ENCODE data around the gene TFAP2C.
"Not testable (repeated sequence)": the region's sequence is repeated elsewhere in the genome, so short reads cannot be mapped to it uniquely, and the experiment has no call there.

Gene TFAP2C

DNA sequence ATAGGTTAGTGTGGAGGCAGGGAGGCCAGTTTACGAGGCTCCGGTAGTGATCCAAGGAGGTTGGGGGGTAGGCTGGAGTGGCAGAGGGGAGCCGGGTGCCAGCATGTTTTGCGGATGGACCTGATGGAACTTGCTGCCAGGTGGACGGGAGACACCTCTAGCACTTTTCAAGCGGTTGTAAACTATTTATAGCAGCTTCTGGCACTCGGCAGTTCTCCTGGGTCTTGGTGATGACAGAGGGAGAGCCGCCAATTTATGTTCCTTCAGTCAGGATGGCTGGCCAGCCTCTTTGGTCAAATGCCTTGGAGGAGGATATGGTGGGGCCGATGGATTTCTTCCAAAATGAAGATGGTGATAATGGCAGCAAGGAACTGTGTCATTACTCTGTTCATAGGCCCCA lies 28.8 kb downstream of the TFAP2C start:
- DNase-seq: no peak

DNA sequence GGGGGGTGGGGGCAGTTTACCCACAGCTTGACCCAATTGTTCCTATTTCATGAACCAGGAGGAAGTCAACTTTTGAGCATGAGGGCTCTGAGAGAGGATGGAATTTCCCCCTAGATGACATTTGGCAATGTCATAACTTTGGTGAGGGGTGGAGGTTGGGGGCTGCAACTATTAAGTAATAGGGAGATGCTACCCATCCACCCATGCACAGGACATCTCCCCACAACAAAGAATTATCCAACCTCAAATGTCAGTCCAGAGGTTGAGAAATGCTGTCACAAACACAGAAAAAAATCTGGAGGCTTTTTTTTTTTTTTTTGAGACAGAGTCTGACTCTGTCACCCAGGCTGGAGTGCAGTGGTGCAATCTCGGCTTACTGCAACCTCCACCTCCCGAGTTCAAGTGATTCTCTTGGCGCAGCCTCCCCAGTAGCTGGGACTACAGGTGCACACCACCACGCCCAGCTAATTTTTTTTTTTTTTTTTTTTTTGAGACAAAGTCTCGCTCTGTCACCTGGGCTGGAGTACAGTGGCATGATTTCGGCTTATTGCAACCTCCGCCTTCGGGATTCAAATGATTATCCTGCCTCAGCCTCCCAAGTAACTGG lies 29.3 kb downstream of the TFAP2C start:
- DNase-seq: not testable (repeated sequence)

GRCh38 chr20:56663660-56664059 lies 34.6 kb downstream of the TFAP2C start:
- no peak for DNase-seq

GRCh38 chr20:56664796-56665195 lies 35.7 kb downstream of the TFAP2C start:
- no peak for DNase-seq

GRCh38 chr20:56665806-56666205 lies 36.7 kb downstream of the TFAP2C start:
- no peak for DNase-seq

GRCh38 chr20:56673450-56673849 lies 44.3 kb downstream of the TFAP2C start:
- DNase-seq: no peak

DNA sequence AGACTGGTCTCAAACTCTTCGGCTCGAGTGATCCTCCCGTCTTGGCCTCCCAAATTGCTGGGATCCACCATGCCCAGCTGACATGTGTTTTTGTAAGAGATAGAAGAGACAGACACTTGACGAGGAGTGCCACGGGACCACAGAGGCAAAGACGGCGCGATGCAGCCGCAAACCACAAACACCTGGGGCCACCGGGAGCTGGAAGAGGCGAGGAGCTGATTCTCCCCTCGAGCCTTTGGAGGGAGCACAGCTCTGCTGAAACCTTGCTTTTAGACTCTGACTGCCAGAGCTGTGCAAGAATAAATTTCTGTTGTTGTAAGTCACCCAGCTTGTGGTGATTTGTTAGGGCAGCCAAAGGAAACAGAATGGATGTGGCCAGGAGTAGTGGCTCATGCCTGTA lies 46.9 kb downstream of the TFAP2C start:
- DNase-seq: no peak

DNA sequence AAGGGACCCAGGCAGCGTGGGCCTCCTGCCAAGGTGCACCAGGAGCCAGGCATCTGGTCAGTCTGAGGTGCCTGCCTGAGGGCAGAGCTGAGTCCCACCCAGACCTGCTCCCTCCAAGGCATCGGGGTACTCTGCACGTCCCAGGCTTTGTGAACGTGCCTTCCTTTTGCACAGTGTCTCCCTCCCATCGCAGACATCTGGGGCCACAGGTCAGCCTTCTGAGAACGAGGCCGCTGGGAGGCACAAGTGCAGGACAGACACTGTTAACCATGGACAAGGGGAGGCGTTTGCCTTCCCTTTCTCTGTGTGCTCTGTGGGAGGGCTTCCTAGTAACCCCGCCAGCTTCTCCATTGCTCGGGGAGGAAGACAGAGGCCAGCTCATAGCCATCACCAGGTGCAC lies 47.6 kb downstream of the TFAP2C start:
- no peak for DNase-seq

DNA sequence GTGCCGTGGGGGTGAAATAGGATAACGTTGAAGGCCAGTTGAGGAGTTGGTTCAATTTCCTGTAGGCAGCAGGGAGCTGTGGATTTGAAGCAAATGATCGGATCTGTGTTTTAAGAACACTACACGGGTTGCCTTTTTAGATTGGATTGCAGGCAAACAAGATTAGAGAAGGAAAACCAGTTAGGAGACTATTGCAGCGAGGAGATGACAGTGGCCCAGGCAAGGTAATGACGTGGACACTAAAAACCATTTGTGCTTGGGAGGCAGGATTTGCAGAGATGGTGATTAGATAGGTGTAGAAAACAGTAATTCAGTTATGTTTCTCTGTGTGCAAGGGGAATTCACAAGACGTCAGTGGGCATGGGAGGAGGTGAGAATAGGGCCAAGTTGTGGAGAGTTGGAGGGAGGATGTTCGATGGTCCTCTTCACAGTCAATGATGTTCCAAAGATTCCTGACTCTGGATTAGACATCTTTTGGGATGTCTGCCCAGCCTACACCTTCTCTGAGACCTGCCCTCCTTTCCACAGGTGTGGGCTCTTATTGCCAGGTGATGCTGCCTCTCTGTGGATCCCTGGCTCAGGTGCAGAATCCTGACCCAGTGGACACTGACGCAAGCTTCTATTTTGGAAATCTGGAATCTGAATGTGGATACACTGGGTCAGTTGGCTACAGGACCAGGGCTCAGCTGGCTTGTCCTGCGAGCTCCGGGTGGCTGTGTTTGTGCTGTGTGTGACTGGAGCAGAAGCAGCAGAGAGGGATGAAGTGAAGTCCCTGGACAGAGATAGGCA lies 54.2 kb downstream of the TFAP2C start:
- no peak for DNase-seq

GRCh38 chr20:56685879-56686278 lies 56.8 kb downstream of the TFAP2C start:
- no peak for DNase-seq

DNA sequence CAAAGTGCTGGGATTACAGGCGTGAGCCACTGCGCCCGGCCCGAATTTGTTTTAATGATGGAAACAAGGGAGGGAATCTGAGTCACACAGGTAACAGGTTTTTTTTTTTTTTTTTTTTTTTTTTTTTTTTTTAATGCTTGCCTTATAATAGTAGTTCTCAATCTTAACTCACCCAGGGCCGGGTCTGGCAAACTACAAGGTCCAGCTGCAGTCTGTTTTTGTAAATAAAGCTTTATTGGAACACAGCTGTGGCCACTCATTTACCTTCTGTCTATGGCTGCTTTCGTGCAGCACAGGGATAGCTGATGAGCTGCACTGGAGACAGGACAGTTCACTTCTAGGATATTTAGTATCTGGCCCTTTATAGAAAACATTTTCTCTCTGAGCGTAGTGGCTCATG lies 58.0 kb downstream of the TFAP2C start:
- DNase-seq: no peak

GRCh38 chr20:56688106-56688505 lies 59.0 kb downstream of the TFAP2C start:
- DNase-seq: no peak

All from stimulated activated CD4-positive, alpha-beta T cell treated with anti-CD3 and anti-CD28 coated beads, Interleukin-2, amount 100 ng/mL, for 24 hours (primary cell).